Measurements from ENCODE around the gene EXOC2. TPM values are rescaled to one million over a fixed set of nuclear protein-coding genes. Genes with fewer than 3 reads are reported as not detected.

EXOC2 gene
- total RNA-seq, 1 donor from 2014 or later: 22.0 TPM

GRCh38 chr6:715709-716491 lies 23.0 kb upstream of the EXOC2 start:
- no peak for TF ChIP-seq CTCF (conservative IDR thresholded peaks at IDR 0.05; ENCODE audit: low read depth, low read length)
- DNase-seq (ENCODE audit: low read depth): no peak
- no peak overlapping the region for H3K4me3 ChIP-seq (ENCODE audit: low read depth, low read length)

GRCh38 chr6:714100-714499 lies 21.2 kb upstream of the EXOC2 start:
- DNase-seq (ENCODE audit: low read depth): no peak
- no peak for TF ChIP-seq CTCF (conservative IDR thresholded peaks at IDR 0.05; ENCODE audit: low read depth, low read length)
- H3K4me3 ChIP-seq (ENCODE audit: low read depth, low read length): no peak overlapping the region

GRCh38 chr6:713351-713750 lies 20.4 kb upstream of the EXOC2 start:
- no peak for TF ChIP-seq CTCF (conservative IDR thresholded peaks at IDR 0.05; ENCODE audit: low read depth, low read length)
- H3K4me3 ChIP-seq (ENCODE audit: low read depth, low read length): no peak overlapping the region
- no peak for DNase-seq (ENCODE audit: low read depth)

- no peak overlapping the region for H3K4me3 ChIP-seq (ENCODE audit: low read depth, low read length)
- DNase-seq (ENCODE audit: low read depth): no peak
- no peak for TF ChIP-seq CTCF (conservative IDR thresholded peaks at IDR 0.05; ENCODE audit: low read depth, low read length)
Observed at GRCh38 chr6:712805-713204, 19.9 kb upstream of the EXOC2 start.

GRCh38 chr6:711925-712324 lies 19.0 kb upstream of the EXOC2 start:
- H3K4me3 ChIP-seq (ENCODE audit: low read depth, low read length): no peak overlapping the region
- no peak for DNase-seq (ENCODE audit: low read depth)
- TF ChIP-seq CTCF (conservative IDR thresholded peaks at IDR 0.05; ENCODE audit: low read depth, low read length): no peak

GRCh38 chr6:710601-711571 lies 17.9 kb upstream of the EXOC2 start:
- peak overlapping the region; percentile 75 for H3K4me3 ChIP-seq (ENCODE audit: low read depth, low read length)
- TF ChIP-seq CTCF (conservative IDR thresholded peaks at IDR 0.05; ENCODE audit: low read depth, low read length): no peak
- no peak for DNase-seq (ENCODE audit: low read depth)
